GM13977 (cell line): ENCODE measurements around the gene TRAIP.

Experiments used
- DNase-seq: peaks from one replicate; pipeline ENCODE4 v3.0.0; 2012; ENCODE audit warnings: low spot score
- CTCF ChIP-seq: IDR thresholded peaks from 2 replicates; pipeline ENCODE4 v1.5.1; 2012; ENCODE audit warnings: mild to moderate bottlenecking, control low read depth; ENCODE audit not compliant: insufficient read depth; ENCODE audit errors: extremely low read depth, missing control alignments
- in situ Hi-C: fragments of 300-500 bp; cut with MboI; formaldehyde crosslinking; loops from one replicate; pipeline ENCODE4 v1.12.0; 2022; ENCODE audit warnings: low sequenced_read_pairs, low pct_unique_long_range_greater_than_20kb, mixed read lengths, inconsistent platforms; ENCODE audit not compliant: unreplicated experiment

The TRAIP gene

GRCh38 chr3:49855662-49856061, 702 bp downstream of the TRAIP start:
- TF ChIP-seq CTCF: no peak
- in situ Hi-C loops: no loop called here

GRCh38 chr3:49845694-49846093, 10.7 kb downstream of the TRAIP start:
- no peak for DNase-seq
- TF ChIP-seq CTCF: no peak
- in situ Hi-C loops: no loop called here

More at GRCh38 chr3:49855662-49856061, 702 bp downstream of the TRAIP start:
- DNase-seq: no peak

- no peak for DNase-seq
- no peak for TF ChIP-seq CTCF
- in situ Hi-C loops: no loop called here
These were observed 11.7 kb downstream of the TRAIP start for GRCh38 chr3:49844464-49845183.

- no peak for DNase-seq
- no peak for TF ChIP-seq CTCF
- in situ Hi-C loops: no loop called here
These were observed 13.4 kb downstream of the TRAIP start for GRCh38 chr3:49842843-49843517.

- TF ChIP-seq CTCF: no peak
- DNase-seq: no peak
- in situ Hi-C loops: no loop called here
These were observed 14.6 kb downstream of the TRAIP start for GRCh38 chr3:49841806-49842205.

DNA sequence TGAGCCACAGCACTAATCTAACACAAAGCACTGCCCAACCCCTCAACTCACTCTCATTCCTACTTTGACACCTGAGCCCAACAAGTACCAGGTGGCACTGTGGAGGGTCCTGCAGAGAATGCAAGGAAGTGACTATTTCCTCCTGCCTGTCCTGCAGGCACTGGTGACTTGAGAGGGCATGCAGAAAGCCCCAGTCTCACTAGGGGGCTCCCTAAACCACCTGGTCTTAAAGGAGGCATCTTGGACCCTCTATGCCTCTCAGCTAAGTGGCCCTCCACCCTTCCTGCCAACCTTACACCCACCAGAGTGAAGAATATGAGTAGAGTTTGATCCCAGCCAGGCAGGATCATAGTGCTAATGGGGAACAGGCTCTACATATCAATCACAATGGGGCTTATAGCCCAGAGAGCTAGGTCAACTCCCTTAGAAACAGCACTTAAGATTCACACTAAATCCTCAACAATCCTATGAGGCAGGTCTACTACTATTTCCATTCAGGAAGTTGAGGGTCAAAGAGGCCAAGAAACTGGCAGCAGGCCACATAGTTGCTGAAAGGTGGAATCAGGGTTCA, 15.2 kb downstream of the TRAIP start:
- in situ Hi-C loops: no loop called here
- peak; percentile 56 for TF ChIP-seq CTCF
- no peak for DNase-seq
